Dedifferentiated amniotic fluid mesenchymal stem cell (primary cell): ENCODE results near the gene AFG1L.
"Not testable (repeated sequence)": the region's sequence is repeated elsewhere in the genome, so short reads cannot be mapped to it uniquely, and the experiment has no call there.

Experiments
- DNase-seq: peaks from one replicate; pipeline ENCODE4 v3.0.0-alpha.2; 2016; ENCODE audit errors: extremely low spot score

The AFG1L gene

DNA sequence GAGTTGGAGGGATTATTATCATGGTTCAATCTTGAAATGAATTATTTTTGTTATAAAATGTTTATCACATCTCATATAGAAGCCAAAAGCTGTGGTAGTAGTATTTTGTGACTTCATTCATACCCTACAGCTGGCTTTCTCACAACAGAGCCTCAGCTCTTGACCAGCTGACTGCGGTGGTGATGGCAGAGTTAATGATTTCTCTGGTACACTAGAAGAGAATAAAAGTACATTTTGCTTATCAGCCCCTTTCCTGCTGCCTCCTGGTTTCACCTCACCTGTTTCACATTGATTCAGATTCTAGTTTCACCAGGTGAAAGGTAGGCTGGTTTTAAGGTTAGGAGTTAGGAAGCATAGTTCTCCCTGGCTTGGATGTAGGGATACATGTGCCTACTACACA lies 55.7 kb downstream of the AFG1L start:
- DNase-seq, result no peak

DNA sequence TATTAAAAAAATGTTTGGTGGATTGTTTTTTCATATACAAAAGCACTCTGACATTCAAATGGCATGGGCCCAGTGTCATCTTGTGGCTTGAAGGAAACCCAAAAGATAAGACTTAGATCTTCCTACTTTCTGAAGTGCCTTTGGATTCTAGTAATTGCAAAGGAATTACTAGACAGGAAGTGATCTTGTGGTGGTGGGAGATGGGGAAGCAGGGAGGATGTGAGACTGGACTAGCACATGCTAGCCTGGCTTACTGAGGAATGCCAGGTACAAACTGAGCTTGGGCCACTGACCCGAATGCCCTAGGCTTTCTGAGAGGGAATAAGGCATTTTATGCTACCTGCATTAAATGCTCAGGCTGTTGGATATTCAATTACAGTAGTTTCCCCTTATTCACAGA lies 59.0 kb downstream of the AFG1L start:
- DNase-seq, result no peak

DNA sequence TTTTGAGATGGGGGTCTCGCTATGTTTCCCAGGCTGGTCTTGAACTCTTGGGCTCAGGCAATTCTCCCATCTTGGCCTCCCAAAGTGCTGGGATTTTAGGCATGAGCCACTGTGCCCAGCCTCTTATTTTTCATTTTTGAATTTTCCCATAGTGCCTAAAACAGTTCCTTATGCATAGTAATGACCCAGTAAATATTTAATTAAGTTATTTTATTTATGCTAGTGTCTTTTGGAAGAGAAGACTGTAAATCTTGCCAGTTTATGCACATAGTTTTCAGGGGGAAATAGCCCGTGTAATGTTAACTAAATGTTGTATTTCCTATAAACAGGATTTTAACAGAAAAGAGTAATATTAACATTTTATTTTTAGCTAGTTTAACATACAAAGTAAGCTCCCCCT lies 60.3 kb downstream of the AFG1L start:
- no peak for DNase-seq

DNA sequence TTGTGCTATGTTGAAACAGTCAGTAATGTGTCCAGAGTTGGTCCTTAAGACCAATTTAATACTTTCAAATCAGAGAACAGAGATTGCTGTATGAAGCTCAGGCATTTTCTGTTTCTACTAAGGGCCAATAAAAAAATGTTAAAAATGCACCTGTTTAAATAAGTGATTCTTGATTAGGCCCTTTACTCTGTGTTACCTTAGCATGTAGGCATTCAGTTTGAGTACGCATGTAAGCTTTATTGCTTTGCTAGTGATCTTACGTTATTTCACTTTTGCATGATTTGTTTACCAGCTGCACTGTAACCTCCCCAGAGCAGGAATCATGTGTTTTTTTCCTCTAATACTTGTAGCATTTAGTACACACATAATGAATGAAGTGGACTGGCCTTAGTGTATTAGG lies 61.0 kb downstream of the AFG1L start:
- DNase-seq, result no peak

DNA sequence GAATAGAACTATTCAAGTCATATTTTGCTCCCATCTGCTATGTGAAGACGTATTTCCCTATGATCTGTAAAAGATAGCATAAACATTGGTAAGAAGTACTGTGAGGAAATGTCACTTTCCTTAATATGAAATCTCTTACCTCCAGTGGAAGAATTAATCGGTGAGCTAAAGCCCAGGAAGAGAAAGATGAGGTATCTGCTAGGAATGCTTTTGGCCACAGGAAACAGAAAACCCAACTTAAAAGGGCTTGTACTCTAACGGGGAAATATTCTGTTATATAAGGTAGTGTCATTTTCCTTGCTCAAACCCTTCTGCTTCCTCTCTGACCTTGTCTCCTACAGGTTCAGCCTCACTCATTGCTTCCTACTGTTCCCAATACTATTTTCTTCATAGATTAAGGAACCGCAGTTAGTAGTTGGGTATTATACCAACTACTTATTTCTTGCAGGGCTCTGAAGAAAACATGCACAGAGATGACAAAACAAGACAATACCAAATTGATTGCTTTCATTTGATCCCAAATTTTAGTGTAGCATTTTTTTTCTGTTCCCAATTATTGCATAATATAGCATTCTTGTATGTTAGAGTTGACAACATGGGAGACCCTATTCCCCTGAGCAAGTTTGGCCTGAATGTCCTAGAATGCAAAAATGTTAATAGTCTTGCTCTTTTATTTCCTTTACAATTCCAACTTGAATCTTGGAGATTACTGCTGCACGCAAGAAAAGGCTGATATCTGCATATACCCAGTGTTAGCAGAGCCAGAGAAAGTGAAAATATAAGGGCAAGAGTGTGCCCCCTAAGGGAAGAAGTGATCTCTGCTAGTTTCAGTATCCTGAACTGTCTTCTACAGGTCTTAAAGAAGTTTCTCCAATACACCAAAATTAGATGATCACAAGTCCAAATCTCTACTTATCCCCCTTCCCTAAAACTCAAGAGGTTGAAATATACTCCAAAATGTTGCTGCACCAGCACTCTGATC lies 65.3 kb downstream of the AFG1L start:
- DNase-seq, result no peak

DNA sequence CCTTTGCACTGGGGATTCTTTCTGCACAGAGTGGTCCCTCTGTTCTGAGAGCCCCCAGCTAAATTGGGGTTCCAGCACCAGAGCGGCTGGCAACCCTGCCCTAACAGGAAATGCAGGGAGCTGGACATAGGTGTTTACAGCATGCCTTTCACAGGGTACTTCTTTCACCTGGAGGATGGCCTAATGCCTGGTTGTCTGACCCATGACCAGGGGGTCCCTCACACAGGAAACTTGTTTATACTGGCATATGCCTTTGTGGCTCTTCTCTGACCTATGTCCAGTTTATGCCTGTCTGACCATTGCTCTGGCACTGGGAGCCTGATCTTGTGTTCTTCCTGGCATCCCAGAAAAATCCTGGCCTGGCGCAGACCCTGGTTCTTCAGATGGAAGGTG lies 66.1 kb downstream of the AFG1L start:
- DNase-seq, result no peak

DNA sequence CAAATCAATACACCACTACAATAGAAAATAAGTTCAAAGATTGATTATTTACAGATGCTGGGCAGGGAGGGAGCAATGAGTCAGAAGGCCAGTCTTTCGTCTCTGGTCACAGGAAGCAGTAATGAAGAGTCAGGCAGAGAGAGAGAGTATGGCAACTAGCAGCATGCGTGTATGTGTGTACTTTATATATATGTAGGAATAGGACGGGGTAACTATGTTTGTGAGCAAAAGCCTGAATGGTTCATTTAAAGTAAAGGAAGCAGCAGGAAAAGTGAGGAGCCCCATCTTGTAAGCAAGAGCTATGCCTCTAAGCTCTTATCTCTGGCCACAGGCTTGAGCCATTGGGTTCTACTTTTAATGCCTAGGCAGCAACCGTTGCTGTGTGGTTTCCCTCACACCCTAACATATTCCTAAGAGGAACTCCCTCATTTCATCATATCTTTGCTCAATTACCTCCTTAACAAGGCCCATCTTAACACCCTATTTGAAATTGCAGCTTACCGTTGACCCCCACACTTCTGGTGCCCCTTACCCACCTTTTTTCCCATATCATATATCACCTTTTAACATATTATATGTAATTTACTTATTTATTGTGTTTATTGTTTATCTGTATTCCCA lies 66.6 kb downstream of the AFG1L start:
- DNase-seq, result no peak

DNA sequence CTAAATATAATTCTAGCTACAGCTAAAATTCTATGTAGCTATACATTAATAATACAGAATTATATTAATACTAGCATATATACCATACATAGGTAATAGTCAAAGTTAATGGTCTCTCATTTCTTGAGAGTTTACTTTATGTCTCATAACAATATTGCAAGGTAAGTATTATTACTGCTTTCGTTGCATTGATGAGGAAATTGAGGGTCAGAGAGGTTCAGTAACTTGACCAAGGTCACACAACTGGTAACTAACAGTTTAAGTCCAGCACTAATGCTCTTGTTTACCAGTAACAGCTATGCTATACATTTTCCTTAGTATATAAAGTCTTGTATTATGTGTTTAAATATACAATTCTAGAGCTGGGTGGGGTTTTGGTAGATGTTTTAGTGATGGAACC lies 67.6 kb downstream of the AFG1L start:
- no peak for DNase-seq

DNA sequence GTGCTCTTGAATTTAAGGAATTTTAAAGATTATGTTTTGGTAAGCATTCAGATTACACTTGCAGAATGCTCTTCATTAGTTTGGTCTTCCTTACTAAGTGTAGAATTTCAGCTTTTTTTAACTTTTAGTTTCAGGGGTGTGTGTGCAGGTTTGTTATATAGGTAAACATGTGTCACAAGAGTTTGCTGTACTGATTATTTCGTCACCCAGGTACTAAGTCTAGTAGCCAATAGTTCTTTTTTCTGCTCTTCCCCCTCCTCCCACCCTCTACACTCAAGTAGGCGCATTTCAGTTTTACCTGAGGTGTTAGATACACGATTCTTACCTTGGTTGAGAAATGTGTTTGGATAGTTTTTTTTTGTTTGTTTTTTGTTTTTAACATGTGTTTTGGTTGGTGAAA lies 68.3 kb downstream of the AFG1L start:
- no peak for DNase-seq

DNA sequence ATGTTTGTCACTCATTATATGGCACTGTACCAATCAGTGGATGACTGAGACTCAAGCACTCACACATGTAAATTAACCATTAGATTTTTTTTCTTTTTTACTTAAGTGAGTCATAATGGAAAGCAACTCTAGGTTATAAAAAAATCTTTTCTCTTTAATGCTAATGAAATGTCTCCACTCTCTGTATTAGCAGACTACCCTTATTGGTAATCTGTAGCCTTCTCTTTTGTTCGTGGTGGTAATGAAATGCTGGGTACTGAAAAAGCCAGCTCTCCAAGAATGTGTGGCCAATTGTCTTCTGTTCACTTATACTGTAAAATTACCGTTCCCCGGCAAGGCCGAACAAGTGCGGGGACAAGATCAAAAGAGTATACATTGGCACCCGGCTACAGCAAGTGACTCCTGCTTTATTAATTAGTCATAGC lies 69.0 kb downstream of the AFG1L start:
- DNase-seq, result no peak

DNA sequence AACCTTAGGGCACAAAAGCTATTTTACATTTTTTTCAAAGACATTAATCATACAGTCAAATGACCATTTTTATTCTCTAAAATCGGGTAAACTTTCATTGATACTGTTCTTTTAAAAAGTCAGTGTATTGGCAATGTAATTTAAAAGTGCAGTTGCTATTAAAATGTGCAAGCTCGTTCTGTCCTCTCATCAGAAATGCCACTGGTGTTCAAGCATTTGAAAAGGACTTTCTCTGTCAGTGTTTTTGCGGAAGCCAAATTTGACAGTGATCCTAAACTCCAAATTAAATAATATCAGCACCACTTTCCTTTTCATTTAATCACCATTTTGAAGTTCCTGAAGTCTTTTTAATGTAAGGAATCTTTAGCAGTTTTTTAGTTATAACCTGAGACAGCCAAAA lies 69.6 kb downstream of the AFG1L start:
- DNase-seq, result no peak

DNA sequence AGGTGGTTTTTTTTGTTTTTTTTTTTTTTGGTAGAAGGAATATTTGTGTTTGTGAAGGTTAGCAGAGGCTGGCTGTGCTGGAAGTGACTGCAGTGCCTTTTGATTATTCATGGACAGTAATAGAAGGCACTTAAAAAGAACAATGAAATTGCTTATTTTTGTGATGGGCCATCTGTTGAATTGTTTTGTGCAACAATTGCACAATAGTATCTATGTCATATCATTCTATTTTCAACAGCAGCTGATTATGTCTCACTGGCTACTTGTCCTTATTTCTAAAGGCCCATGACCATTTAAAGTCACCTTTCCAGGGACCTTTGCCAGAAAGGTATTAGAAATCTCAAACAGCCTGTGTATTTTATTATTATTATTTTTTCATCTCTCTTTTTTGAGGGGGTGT lies 70.6 kb downstream of the AFG1L start:
- no peak for DNase-seq

DNA sequence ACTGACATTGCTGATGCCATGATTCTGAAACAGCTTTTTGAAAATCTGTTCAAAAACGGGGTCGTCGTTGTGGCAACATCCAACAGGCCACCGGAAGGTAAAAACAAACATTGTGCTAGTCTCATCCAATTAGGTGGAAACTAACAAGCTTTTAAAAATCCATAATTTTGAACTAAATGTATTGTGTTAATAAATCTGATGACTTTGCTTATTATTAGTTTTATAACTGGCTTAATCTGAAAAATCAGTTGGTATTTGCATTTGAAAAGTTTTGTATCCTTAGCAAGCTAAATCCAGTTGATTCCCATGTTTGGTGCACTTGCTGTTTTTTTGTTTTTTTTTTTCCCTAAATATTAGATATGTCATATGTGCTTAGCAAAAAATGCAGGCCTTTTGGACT lies 71.4 kb downstream of the AFG1L start:
- DNase-seq, result no peak

DNA sequence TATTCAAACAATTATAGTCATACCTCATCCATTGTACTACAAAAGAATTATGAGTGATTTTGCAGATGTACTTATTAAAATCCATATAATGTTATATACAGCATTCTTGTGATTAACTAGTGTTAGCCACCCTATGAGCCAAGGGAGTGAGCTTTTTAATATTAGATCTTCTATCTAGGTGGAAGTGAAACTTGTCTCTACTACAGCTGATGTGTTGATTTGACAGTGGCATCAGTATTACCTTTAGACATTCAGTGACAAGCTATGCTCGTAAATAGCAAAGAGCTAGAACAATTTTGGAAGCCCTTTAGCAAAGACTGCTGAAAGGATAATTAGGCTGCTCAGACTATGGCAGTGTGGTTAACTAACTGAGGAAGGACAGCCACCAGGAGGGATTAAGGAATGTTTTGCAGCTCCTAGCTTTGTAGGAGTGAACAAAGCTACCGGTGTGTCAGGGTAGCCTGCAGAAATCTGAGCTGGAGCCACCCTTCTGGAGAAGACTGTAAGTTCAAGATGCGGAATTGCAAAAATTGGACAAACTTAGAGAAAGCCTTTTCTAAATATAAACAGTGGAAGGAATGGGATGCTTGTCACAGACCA lies 73.7 kb downstream of the AFG1L start:
- no peak for DNase-seq

DNA sequence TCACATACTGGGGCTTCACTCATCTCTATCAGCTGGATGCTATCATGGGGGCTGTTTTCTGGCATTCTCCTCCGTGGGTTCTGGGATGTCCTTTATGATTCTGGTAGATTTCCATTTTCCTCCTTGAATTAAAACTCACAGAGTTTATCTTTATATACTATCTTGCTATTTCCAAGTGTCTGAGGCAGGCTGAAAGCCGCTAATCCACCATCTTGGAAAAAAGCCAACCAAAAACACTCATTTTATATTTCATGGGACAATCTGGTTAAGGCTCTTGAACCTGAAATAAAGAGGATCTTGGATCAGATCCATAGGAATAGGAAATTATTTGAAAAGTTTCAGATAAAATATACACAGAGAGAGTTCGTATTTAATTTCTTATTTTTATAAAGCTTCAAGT lies 86.0 kb downstream of the AFG1L start:
- DNase-seq, result no peak

DNA sequence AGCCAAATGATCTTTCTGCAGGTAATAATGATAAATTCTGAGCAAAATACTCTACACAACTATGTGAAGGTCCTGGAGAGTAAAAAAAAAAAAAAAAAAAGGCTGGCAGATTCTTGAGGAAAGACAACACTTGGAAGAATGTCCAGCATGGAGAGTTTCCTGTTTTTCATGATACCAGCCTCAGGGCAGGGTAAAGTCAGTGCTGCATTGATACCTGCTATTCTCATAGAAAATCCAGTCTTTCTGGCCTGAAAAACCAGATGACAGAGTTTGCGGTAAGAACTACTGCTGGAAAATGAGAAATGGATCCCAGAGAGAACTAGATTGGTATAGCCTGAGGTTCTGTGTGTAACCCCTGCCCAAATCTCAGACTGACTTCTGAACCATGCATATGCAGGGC lies 89.1 kb downstream of the AFG1L start:
- no peak for DNase-seq

DNA sequence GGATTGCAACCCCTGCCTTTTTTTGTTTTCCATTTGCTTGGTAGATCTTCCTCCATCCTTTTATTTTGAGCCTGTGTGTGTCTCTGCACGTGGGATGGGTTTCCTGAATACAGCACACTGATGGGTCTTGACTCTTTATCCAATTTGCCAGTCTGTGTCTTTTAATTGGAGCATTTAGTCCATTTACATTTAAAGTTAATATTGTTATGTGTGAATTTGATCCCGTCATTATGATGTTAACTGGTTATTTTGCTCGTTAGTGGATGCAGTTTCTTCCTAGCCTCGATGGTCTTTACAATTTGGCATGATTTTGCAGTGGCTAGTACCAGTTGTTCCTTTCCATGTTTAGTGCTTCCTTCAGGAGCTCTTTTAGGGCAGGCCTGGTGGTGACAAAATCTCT lies 94.3 kb downstream of the AFG1L start:
- not testable (repeated sequence) for DNase-seq

DNA sequence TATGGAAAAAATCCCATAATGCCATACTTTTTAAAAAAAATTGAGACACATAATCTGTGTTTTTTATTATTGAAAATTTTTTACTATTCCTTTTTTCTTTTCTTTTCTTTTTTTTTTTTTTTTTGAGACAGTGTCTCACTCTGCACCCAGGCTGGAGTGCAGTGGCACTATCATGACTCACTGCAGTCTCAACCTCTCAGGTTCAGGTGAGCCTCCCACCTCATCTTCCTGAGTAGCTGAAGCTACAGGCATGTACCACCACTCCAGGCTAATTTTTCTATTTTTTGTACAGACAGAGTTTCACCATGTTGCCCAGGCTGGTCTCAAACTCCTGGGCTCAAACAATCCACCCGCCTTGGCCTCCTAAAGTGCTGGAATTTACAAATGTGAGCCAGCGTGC lies 100.4 kb downstream of the AFG1L start:
- no peak for DNase-seq

DNA sequence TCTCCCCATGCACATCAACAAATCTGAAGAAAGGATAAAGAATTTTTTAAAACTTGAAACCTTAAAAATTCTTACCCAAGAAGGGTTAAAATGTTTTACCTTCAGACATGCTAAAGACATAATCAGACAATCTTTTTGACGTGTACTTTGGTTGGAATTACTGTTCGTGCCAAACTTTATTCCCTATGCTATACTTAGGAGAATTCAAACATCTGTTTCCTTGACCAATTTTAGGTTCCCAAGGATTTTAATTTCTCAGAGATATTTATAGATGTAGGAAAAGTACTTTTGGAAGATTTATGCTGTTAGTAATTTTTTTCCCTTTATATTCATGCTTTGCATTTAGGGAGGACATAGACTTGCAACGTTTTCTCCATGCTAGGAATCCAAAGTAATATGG lies 108.4 kb downstream of the AFG1L start:
- no peak for DNase-seq

DNA sequence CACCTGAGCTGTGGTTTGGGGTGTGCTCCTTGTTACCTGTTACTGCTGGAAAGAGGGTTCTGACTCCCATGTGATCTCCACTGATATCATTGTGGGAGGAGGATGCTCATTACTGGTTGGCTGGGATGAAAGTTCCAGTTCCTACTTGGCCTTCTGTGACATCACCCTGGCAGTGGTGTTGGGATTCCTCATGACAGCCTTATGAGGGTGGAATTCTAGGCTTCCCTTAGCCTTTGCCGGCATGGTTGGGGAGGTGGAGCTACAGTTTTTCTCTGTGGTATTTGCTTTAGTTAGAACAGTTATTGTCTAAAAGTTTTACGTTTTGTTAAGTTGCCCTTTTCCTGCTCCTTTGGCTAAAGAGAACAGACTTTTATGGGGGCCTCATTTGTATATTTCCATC lies 112.1 kb downstream of the AFG1L start:
- no peak for DNase-seq

DNA sequence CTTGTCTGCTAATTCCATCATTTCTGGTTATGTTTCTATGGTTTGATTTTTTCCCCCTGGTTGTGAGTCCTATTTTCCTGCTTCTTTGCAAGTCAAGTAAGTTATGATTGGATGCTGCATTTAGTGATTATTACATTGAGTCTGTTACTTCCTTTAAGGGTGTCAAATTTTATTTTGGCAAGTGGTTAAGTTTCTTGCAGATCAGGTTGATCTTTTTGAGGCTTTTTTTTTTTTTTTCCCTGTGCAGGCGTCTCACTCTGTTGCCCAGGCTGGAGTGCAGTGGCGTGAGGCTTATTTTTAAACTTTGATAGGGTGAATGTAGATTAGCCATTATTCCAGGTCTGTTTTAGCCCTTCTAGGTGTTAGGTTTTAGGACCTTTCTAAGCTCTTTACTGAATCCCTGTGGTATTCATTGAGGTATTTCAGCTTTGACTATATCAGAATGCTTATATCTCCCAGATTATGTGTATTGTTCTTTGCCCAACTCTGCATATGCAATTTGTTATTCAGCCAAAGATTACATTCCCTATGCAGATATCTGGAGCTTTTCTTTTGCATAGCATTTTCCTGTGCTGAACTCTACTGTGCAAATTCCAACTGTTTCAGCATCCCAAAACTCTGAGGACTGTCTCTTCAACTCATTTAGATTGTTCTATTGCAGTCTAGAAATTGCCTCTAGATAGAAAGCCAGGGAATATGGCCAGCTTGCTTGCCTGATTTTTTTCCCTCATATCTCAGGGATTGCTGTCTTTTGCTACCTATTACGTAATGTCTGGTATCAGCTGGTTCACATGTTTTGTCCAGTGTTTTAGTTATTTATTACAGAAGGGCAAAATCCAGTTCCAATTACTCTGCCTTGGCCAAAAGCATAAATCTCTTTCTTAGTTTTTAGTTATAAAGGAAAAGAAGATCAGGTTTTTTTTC lies 113.3 kb downstream of the AFG1L start:
- peak; percentile 27 for DNase-seq

DNA sequence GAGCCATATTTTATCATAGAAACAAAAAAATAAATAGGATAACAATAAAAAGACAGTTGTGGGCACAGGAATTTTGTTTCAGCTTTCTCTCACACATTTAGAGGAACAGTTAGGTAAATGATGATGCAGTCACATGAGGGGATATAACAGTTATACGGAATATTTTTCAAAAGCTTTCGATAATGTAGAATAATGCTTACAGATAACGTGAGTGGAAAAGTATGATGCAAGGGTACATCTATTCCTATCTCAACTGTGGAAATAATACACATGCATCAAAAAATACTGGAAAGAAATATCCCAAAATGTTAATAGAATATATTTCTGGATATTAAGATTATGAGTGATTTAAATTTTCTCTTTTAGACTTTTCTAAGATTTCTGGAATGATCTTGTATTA lies 114.0 kb downstream of the AFG1L start:
- DNase-seq, result no peak
